Spleen (tissue), 11 donors: ENCODE results near the gene STK38. TPM values are rescaled to one million over a fixed set of nuclear protein-coding genes. Genes with fewer than 3 reads are reported as not detected.

Source experiments
- DNase-seq: peaks from one replicate; pipeline ENCODE4 v3.0.0-alpha.2; 2020
- H3K27ac ChIP-seq, 8 donors: fragments of 200-600 bp; sonication (generic) in 7 of 8; 1 replicate in 4 of 8; 2 replicates in 4 of 8; pipeline versions ENCODE4 v1.5.0 to v1.8.0; 2016 to 2021; ENCODE audit warnings: inconsistent platforms in 4 of 8, mild to moderate bottlenecking in 4 of 8, moderate library complexity in 1 of 8
- H3K27me3 ChIP-seq, 7 donors: fragments of 200-600 bp; sonication (generic) in 6 of 7; replicated peaks in 1 of 7; 1 replicate in 4 of 7; 2 replicates in 3 of 7; pipeline versions ENCODE4 v1.5.0 to v1.8.0; 2016 to 2021; ENCODE audit warnings: inconsistent platforms in 3 of 7, mild to moderate bottlenecking in 1 of 7
- H3K36me3 ChIP-seq, 6 donors: fragments of 200-600 bp; sonication (generic) in 5 of 6; 1 replicate in 4 of 6; 2 replicates in 2 of 6; pipeline versions ENCODE4 v1.5.0 to v1.8.0; 2016 to 2021; ENCODE audit warnings: inconsistent platforms in 2 of 6
- H3K4me1 ChIP-seq, 6 donors: fragments of 200-600 bp; sonication (generic) in 5 of 6; 1 replicate in 3 of 6; 2 replicates in 3 of 6; pipeline versions ENCODE4 v1.5.0 to v1.8.0; 2016 to 2021; ENCODE audit warnings: inconsistent platforms in 3 of 6
- H3K4me3 ChIP-seq, 8 donors: fragments of 200-600 bp; sonication (generic) in 7 of 8; 1 replicate in 4 of 8; 2 replicates in 4 of 8; pipeline versions ENCODE4 v1.5.0 to v1.8.0; 2016 to 2021; ENCODE audit warnings: inconsistent platforms in 4 of 8, mild to moderate bottlenecking in 4 of 8, moderate library complexity in 2 of 8
- H3K9me3 ChIP-seq, 8 donors: fragments of 200-600 bp; sonication (generic) in 7 of 8; 1 replicate in 4 of 8; 2 replicates in 4 of 8; pipeline versions ENCODE4 v1.5.0 to v1.8.0; 2016 to 2021; ENCODE audit warnings: inconsistent platforms in 4 of 8
- POLR2A ChIP-seq, 3 donors: fragments of 450-650 bp; IDR thresholded peaks; one replicate each; pipeline ENCODE4 v1.5.1; 2017; ENCODE audit warnings: antibody characterized with exemption in 3 of 3, mild to moderate bottlenecking in 1 of 3
- POLR2AphosphoS5 ChIP-seq, 3 donors: sonication (generic); formaldehyde crosslinking; IDR thresholded peaks; one replicate each; pipeline ENCODE4 v1.5.1; 2017; ENCODE audit warnings: antibody characterized with exemption in 3 of 3
- WGBS, 5 donors: extraction: QIAGEN DNeasy Blood & Tissue Kit in 3 of 5; methylation state at CpG; one replicate each; pipeline versions ENCODE4 v1.1.5 to v1.1.7; 2013 to 2018; 5-methylcytosine and 5-hydroxymethylcytosine counted together
- intact Hi-C: fragments of 100-400 bp; cut with DNase I; formaldehyde crosslinking; loops from one replicate; pipeline ENCODE4 v1.15.0; 2023; ENCODE audit warnings: low total_unique reads
- polyA plus RNA-seq, 3 donors: library from polyadenylated mRNA; stranded (reverse); fragments of 200-250 nt; gene quantifications; one replicate each; pipeline ENCODE4 v1.2.1, GENCODE V29; 2013
- total RNA-seq, 7 donors: library from RNA; depleted of rRNA in 3 of 7; stranded (reverse); fragments of >200 nt in 3 of 7; fragmentation: NEBNext Ultra II Directional in 4 of 7; extraction: Animal tissue kit (Norgen Biotek cat#: 25700) in 4 of 7; gene quantifications; one replicate each; pipeline versions ENCODE4 v1.1.0 to v1.2.1, GENCODE V29; 2016 to 2021
- TF ChIP-seq, protein P1 (sequence below), 11 experiments: fragments of 200-600 bp in 7 of 11; fragments of 450-650 bp in 4 of 11; sonication (generic) in 4 of 11; IDR thresholded peaks in 8 of 11; conservative IDR thresholded peaks in 3 of 11; 1 replicate in 7 of 11; 2 replicates in 4 of 11; pipeline versions ENCODE4 v1.4.0 to v1.8.0; 2016 to 2021; ENCODE audit warnings: antibody characterized with exemption in 11 of 11, inconsistent platforms in 4 of 11, mild to moderate bottlenecking in 1 of 11
- donor health status: healthy with polysubstance abuse.
- donor health status: DM: no; HTN: no; CAD: no; lungs with moderate emphysema.
- donor health status: DM: no; HTN: no; CAD: no.
- donor health status: Bipolar disorder and iron deficiency.
- donor health status: healthy.
- donor health status: DM: no; HTN: no; CAD: no.
- donor health status: DM: yes; HTN: yes; CAD: no.

The STK38 gene
- total and polyA plus RNA-seq, 10 donors: 16.4 to 51.8 (median 34.0) TPM

DNA sequence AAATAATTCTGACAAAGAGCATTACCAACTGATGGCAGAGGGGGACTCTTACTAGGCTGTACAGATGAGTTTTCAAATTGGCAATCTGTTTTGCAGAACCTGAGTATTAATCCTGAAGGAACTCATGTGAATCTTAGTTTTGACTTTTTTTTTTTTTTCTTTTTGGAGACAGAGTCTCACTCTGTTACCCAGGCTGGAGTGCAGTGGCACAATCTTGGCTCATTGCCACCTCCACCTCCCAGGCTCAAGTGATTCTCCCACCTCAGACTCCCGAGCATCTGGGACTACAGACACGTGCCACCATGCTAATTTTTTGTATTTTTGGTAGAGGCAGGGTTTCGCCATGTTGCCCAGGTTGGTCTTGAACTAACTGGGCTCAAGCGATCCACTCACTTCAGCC lies 55.2 kb downstream of the STK38 start:
- Histone ChIP-seq H3K4me1 (peaks cover 0 to 31% (median 8%) of the 10 kb centered on the region in 6 donors), H3K4me3 (no peak overlapping the region), H3K27ac (peak overlapping the region in 3 of 8 donors; percentile 78 to 86 (median 80)), H3K27me3 (no peaks in the 10 kb centered on the region), H3K9me3 (no peaks in the 10 kb centered on the region), H3K36me3 (peaks cover 3 to 90% (median 49%) of the 10 kb centered on the region in 6 donors)
- DNase-seq: no peak
- TF ChIP-seq POLR2A (IDR thresholded peaks at IDR 0.05): no peak
- TF ChIP-seq, protein P1, sequence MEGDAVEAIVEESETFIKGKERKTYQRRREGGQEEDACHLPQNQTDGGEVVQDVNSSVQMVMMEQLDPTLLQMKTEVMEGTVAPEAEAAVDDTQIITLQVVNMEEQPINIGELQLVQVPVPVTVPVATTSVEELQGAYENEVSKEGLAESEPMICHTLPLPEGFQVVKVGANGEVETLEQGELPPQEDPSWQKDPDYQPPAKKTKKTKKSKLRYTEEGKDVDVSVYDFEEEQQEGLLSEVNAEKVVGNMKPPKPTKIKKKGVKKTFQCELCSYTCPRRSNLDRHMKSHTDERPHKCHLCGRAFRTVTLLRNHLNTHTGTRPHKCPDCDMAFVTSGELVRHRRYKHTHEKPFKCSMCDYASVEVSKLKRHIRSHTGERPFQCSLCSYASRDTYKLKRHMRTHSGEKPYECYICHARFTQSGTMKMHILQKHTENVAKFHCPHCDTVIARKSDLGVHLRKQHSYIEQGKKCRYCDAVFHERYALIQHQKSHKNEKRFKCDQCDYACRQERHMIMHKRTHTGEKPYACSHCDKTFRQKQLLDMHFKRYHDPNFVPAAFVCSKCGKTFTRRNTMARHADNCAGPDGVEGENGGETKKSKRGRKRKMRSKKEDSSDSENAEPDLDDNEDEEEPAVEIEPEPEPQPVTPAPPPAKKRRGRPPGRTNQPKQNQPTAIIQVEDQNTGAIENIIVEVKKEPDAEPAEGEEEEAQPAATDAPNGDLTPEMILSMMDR (IDR thresholded peaks at IDR 0.05 in 8 of 11, conservative IDR thresholded peaks at IDR 0.05 in 3 of 11): no peak
- no peak for TF ChIP-seq POLR2AphosphoS5 (IDR thresholded peaks at IDR 0.05)
- intact Hi-C loops: no loop called here
- WGBS, 5 donors: 91 to 95% (median 94%) methylated on average over 4 of the region's 4 CpGs

DNA sequence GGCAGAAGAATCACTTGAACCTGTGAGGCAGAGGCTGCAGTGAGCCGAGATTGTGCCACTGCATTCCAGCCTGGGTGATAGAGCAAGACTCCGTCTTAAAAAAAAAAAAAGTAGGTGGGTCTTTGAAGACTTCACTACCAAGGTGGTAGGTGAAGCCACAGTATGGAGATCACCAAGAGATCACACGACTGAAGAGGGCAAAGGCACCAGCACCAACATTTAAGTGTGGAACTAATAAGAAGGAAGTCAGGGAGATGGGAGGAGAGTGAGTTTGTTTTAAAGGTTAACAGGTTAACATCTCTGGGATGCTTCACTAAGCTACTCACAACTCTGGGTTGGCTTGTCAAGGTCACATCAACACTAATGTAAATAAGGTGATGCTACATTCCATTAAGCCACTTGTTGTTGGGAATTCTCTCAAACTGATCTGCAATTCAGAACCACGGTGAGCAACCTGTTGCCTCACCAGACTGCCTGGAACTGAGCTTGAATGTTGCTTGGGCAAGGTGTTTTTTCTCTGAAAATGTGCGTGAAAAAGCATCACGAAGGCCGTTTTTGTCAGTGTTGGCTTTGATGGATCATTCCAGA lies 55.8 kb downstream of the STK38 start:
- WGBS, 5 donors: 93 to 97% (median 93%) methylated on average over 7 of the region's 7 CpGs
- no peak overlapping the region for H3K4me3 ChIP-seq
- intact Hi-C loops: no loop called here
- H3K36me3 ChIP-seq: peaks cover 3 to 90% (median 49%) of the 10 kb centered on the region in 6 donors
- DNase-seq: no peak
- no peaks in the 10 kb centered on the region for H3K9me3 ChIP-seq
- peaks cover 0 to 31% (median 8%) of the 10 kb centered on the region in 6 donors for H3K4me1 ChIP-seq
- no peak for TF ChIP-seq POLR2AphosphoS5 (IDR thresholded peaks at IDR 0.05)
- no peak for TF ChIP-seq POLR2A (IDR thresholded peaks at IDR 0.05)
- TF ChIP-seq, protein P1 (IDR thresholded peaks at IDR 0.05 in 8 of 11, conservative IDR thresholded peaks at IDR 0.05 in 3 of 11): no peak
- no peaks in the 10 kb centered on the region for H3K27me3 ChIP-seq
- H3K27ac ChIP-seq: peak overlapping the region in 1 of 8 donors; percentile 78

DNA sequence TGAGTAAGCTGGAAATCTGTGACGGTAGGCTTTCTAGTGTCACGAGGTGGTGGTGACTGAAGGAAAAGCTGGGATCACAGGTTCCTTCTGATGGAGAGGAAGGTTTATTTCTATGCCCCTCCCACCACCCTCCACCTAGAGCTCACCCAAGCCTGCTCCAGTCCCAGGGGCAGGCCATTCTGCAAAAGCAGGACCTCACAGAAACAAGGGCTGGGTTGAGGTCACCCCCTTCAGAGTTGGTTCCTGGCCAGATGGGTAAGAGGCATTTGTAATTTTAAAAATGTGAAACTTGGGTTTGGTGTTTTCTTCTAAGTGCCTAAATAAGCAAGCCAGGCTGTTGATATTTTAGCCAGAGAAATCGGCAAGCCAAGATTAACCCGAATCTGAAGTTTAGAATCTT lies 57.9 kb downstream of the STK38 start:
- DNase-seq: no peak
- intact Hi-C loops: no loop called here
- Histone ChIP-seq H3K27ac (no peak overlapping the region), H3K4me1 (peaks cover 0 to 31% (median 6%) of the 10 kb centered on the region in 6 donors), H3K36me3 (peaks cover 0 to 90% (median 48%) of the 10 kb centered on the region in 6 donors), H3K4me3 (no peak overlapping the region), H3K9me3 (no peaks in the 10 kb centered on the region), H3K27me3 (no peaks in the 10 kb centered on the region)
- TF ChIP-seq POLR2AphosphoS5 (IDR thresholded peaks at IDR 0.05) (peak in 1 of 3 donors; percentile 8), POLR2A (IDR thresholded peaks at IDR 0.05) (no peak)
- TF ChIP-seq, protein P1 (IDR thresholded peaks at IDR 0.05 in 8 of 11, conservative IDR thresholded peaks at IDR 0.05 in 3 of 11): no peak
- 89 to 94% (median 94%) methylated on average over 4 of the region's 4 CpGs for WGBS, 5 donors

DNA sequence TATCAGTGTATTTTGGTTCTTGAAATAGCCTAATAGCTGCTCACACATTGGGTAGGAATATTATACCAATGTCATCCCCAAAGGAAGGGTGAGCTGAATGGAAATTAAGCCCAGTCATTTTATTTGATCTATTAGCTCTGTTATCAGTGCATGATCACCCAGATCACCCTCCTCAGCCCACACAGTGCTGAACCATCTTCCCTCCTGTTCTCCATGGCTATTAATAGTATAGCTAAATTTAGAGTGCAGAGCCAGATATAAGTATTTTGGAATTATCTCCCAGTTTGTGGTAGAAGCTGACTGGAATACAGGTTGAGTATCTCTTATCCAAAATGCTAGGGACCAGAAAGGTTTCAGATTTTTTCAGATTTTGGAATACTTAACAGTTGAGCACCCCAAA lies 59.1 kb downstream of the STK38 start:
- DNase-seq: no peak
- intact Hi-C loops: no loop called here
- peaks cover 0 to 90% (median 47%) of the 10 kb centered on the region in 6 donors for H3K36me3 ChIP-seq

More for the DNA sequence above, 59.1 kb downstream of the STK38 start:
- Histone ChIP-seq H3K27ac (no peak overlapping the region), H3K9me3 (no peaks in the 10 kb centered on the region), H3K4me3 (no peak overlapping the region), H3K4me1 (peaks cover 0 to 20% (median 4%) of the 10 kb centered on the region in 6 donors), H3K27me3 (no peaks in the 10 kb centered on the region)
- TF ChIP-seq POLR2A (IDR thresholded peaks at IDR 0.05): no peak
- TF ChIP-seq, protein P1 (IDR thresholded peaks at IDR 0.05 in 8 of 11, conservative IDR thresholded peaks at IDR 0.05 in 3 of 11): no peak
- no peak for TF ChIP-seq POLR2AphosphoS5 (IDR thresholded peaks at IDR 0.05)
